Progenitor cell of endocrine pancreas (in vitro differentiated cells): Measurements from ENCODE around the gene RNFT2. TPM values are rescaled to one million over a fixed set of nuclear protein-coding genes. Genes with fewer than 3 reads are reported as not detected.

Experiments
- DNase-seq: peaks from one replicate; pipeline ENCODE4 v3.0.0; 2021; ENCODE audit warnings: low spot score; ENCODE audit not compliant: unreplicated experiment
- H3K27ac Mint-ChIP-seq: 2 replicates; pipeline ENCODE4 v1.8.0; 2021; ENCODE audit warnings: mild to moderate bottlenecking, moderate library complexity, mixed read lengths
- H3K27me3 Mint-ChIP-seq: 2 replicates; pipeline ENCODE4 v1.8.0; 2021; ENCODE audit warnings: mixed read lengths
- H3K36me3 Mint-ChIP-seq: 2 replicates; pipeline ENCODE4 v1.8.0; 2022; ENCODE audit warnings: mixed read lengths; ENCODE audit not compliant: insufficient read depth
- H3K4me1 Mint-ChIP-seq: 2 replicates; pipeline ENCODE4 v1.8.0; 2021; ENCODE audit warnings: low read depth, mixed read lengths
- H3K4me3 Mint-ChIP-seq: 2 replicates; pipeline ENCODE4 v1.8.0; 2021; ENCODE audit warnings: low read depth, mild to moderate bottlenecking, moderate library complexity, mixed read lengths
- H3K9me3 Mint-ChIP-seq: 2 replicates; pipeline ENCODE4 v1.8.0; 2021; ENCODE audit warnings: low read depth, mixed read lengths
- CTCF ChIP-seq: fragments of 200-600 bp; sonication (generic); IDR thresholded peaks from one replicate; pipeline ENCODE4 v1.5.0; 2021; ENCODE audit warnings: antibody characterized with exemption, mild to moderate bottlenecking; ENCODE audit not compliant: unreplicated experiment
- total RNA-seq: library from RNA; stranded (reverse); gene quantifications from 2 replicates; pipeline ENCODE4 v1.2.1, GENCODE V29; 2021

Gene RNFT2
- total RNA-seq, 1 donor from 2014 or later, result 32.1 TPM

- Mint-ChIP-seq H3K27ac (no peak overlapping the region), H3K27me3 (no peaks in the 10 kb centered on the region), H3K4me3 (no peak overlapping the region), H3K36me3 (no peaks in the 10 kb centered on the region), H3K4me1 (peaks cover 2% of the 10 kb centered on the region), H3K9me3 (no peaks in the 10 kb centered on the region)
- DNase-seq, result no peak
- no peak for TF ChIP-seq CTCF
Measured at GRCh38 chr12:116867523-116867922, 129.4 kb downstream of the RNFT2 start.

GRCh38 chr12:116870306-116870705 lies 132.2 kb downstream of the RNFT2 start:
- H3K9me3 Mint-ChIP-seq, result peaks cover 5% of the 10 kb centered on the region
- no peak overlapping the region for H3K4me3 Mint-ChIP-seq
- DNase-seq, result no peak
- no peaks in the 10 kb centered on the region for H3K4me1 Mint-ChIP-seq
- H3K36me3 Mint-ChIP-seq, result peaks cover 7% of the 10 kb centered on the region
- peaks cover 8% of the 10 kb centered on the region for H3K27me3 Mint-ChIP-seq
- no peak overlapping the region for H3K27ac Mint-ChIP-seq
- TF ChIP-seq CTCF, result no peak

GRCh38 chr12:116874324-116874995 lies 136.3 kb downstream of the RNFT2 start:
- Mint-ChIP-seq H3K36me3 (peaks cover 7% of the 10 kb centered on the region), H3K4me3 (no peak overlapping the region), H3K27ac (no peak overlapping the region), H3K4me1 (peaks cover 20% of the 10 kb centered on the region), H3K27me3 (peaks cover 35% of the 10 kb centered on the region), H3K9me3 (peaks cover 5% of the 10 kb centered on the region)
- DNase-seq, result no peak
- no peak for TF ChIP-seq CTCF

DNA sequence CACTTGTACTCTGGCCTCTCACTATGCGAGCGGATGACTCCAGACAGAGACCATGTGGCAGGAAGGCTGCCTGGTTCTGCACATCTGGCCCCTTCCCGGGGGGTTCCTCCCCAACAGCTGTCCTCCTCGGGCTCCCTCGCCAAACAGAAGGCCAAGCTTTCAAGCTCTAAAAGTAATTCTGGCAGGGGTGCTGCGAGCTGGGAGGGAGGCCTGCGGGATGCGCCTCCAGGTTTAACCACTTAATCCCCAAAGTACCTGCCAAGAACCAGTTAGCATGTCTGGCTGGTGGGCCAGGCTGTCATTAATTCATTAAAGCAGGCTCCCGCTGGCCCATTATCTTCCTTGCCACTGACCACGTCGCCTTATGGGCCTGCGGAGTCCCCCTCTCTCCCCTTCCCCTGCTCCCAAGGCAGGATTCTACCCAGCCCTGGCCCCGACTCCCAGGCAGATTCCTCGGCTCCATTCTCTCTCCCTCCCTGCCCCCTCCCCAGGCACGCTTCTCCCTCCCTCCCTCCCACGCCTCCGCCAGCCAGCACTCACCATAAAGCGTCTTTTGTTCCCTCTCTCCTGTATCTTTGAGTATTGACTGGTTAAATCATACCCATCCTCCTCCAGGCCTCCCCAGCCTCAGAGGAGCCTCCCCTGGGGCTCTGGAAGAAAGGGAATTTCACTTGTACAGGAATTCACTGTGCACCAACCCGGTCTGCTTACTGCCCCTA lies 138.2 kb downstream of the RNFT2 start:
- DNase-seq, result no peak
- H3K27me3 Mint-ChIP-seq, result peaks cover 45% of the 10 kb centered on the region

More for the DNA sequence above, 138.2 kb downstream of the RNFT2 start:
- peaks cover 5% of the 10 kb centered on the region for H3K9me3 Mint-ChIP-seq
- peaks cover 30% of the 10 kb centered on the region for H3K4me1 Mint-ChIP-seq
- no peak for TF ChIP-seq CTCF
- peak overlapping the region; percentile 59 for H3K27ac Mint-ChIP-seq
- H3K4me3 Mint-ChIP-seq, result no peak overlapping the region
- peaks cover 7% of the 10 kb centered on the region for H3K36me3 Mint-ChIP-seq
